ENCODE measurements around the gene CLECL1.
"Not testable (repeated sequence)": the region's sequence is repeated elsewhere in the genome, so short reads cannot be mapped to it uniquely, and the experiment has no call there.

CLECL1 gene

GRCh38 chr12:9719790-9720189 lies 13.1 kb downstream of the CLECL1 start:
- no peak for DNase-seq (ENCODE audit: low spot score)

GRCh38 chr12:9718968-9719367 lies 13.9 kb downstream of the CLECL1 start:
- DNase-seq (ENCODE audit: low spot score) = no peak

- DNase-seq (ENCODE audit: low spot score) = no peak
These were observed 15.6 kb downstream of the CLECL1 start for GRCh38 chr12:9717070-9717925.

- not testable (repeated sequence) for DNase-seq (ENCODE audit: low spot score)
These were observed 19.8 kb downstream of the CLECL1 start for GRCh38 chr12:9713032-9713558.

DNA sequence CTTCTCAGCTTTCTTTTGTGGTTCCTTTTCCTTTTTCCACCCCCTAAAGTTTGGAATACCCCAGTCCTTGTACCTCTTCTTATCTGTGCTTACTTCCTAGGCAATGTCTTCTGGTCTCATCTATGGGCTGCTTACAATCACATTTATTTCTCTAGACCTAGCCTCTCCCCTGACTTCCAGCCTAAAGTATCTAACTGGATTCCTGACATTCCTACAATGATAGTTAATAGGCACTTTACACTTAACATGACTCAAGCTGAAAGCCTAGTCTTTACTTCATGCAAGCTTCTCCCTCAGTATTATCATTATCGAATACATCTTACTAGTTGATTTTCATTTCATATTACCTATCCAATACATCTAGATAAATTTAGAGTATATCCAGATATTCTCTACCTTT lies 21.2 kb downstream of the CLECL1 start:
- no peak for DNase-seq (ENCODE audit: low spot score)

DNA sequence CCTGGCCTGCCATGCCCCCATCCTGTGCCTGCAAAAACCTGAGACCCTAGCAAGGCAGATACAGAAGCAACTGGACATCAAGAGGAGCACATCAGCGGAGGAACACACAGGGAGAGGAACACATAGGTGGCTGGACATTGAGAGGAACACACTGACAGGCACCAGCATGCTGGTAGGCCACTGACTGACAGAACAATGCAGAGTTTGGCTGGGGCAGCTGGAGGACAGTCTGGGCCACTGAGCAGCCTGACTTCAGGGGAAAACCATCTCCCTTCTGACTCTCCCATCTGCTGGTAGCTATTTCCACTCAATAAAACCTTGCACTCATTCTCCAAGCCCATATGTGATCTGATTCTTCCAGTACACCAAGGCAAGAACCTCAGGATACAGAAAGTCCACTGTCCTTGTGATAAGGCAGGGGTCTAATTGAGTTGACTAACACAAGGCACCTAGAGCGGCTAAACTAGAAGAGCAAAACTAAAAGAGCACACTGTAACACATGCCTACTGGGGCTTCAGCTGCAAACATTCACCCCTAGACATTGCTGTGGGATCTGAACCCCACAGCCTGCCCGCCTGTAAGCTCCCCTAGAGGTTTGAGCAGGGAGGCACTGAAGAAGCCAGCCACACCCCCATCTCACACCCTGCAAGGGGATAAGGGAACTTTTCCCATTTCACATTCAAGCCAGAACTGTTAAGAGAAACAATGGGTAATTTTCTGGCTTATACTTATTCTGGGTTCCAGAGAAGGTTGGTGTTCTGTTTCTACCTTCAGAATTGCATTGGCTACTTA lies 22.1 kb downstream of the CLECL1 start:
- DNase-seq (ENCODE audit: low spot score) = no peak

- DNase-seq (ENCODE audit: low spot score) = no peak
These were observed 24.0 kb downstream of the CLECL1 start for GRCh38 chr12:9708853-9709252.

DNA sequence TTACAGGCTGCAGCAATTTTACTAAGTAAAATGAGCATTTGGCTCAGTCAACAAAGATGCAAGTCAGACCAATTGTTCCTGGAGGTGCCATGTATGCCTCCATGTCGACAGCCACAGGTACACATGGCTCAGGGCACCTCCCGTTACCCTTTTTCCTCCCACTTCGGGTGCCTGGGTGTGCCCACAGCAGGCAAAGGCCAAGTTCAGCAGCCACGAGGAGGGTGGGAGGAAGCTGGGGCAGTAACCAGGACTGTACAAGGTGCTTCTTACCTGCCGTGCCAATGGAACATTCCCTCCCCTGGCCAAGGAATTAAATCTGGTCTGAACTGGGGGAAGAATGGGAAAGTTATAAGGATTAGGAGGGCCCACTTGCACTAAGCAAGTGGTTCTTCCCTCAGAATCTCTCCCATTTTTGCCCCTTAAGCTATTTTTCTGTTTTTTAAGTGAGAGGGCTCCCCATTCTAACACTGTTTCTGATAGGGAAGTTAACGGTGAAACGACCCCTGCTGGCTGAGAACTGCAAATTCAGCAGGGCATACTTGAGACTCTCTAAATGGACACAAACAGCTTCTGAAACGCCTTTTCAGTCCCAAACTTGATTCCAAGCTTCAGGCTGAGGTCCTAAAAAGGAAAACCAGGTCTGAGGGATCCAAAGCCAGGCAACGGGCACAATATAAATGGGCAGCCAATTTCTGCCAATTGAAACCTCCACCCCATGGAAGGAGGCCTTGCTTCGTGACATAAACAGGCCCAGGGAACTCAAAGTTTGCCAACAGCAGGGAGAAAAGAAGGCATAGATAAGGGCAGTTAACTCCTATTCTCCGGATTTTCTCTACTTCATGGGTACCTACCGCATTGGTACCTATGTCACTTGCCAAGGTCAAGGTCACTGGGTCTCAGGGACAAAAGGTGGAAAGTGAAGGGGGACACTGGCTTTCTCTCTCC lies 24.8 kb downstream of the CLECL1 start:
- peak; percentile 16 for DNase-seq (ENCODE audit: low spot score)

GRCh38 chr12:9707356-9707755 lies 25.5 kb downstream of the CLECL1 start:
- no peak for DNase-seq (ENCODE audit: low spot score)

DNA sequence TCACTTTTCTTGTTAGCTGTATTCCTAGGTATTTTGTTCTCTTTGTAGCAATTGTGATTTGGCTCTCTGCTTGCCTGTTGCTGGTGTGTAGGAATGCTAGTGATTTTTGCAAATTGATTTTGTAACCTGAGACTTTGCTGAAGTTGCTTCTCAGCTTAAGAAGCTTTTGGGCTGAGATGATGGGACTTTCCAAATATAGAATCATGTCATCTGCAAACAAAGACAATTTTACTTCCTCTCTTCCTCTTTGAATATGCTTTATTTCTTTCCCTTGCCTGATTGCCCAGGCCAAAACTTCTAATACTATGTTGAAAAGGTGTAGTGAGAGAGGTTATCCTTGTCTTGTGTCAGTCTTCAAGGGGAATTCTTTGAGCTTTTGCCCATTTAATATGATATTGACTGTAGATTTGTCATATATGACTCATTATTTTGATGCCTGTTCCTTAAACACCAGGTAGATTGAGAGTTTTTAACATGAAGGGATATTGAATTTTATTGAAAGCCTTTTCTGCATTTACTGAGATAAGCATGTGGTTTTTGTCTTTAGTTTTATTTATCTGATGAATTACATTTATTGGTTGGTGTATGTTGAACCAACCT lies 26.7 kb downstream of the CLECL1 start:
- DNase-seq (ENCODE audit: low spot score) = no peak

DNA sequence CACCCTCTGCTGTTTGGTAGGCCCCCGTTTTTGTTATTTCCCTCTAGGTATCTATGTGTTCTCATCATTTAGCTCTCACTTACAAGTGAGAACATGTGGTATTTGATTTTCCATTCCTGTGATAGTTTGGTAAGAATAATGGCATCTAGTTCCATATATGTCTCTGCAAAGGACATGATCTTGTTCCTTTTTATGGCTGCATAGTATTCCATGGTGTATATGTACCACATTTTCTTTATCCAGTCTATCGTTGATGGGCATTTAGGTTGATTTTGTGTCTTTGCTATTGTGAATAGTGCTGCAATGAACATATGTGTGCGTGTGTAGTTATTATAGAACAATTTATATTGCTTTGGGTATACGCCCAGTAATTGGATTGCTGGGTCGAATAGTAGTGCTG lies 28.3 kb downstream of the CLECL1 start:
- not testable (repeated sequence) for DNase-seq (ENCODE audit: low spot score)

DNA sequence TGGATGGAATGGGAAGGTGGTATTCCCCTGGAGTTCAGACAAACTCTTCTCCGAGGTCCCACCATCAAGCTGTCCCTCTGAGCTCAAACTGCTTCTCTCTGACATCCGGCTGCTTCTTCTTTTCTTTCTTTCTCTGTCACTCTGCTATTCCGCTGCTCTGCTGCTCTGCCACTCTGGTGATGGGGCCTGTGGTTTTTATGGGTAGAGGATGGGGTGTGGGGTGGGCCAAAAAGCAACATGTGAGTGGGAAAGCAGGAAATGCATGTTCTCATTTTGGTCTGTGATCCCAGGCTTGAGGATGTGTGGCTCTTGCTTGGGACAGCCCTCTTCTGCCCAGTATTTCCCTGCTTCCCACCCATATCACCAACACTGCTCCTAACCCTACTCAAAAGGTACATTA lies 30.6 kb downstream of the CLECL1 start:
- DNase-seq (ENCODE audit: low spot score) = no peak

GRCh38 chr12:9701380-9702154 lies 31.3 kb downstream of the CLECL1 start:
- no peak for DNase-seq (ENCODE audit: low spot score)

DNA sequence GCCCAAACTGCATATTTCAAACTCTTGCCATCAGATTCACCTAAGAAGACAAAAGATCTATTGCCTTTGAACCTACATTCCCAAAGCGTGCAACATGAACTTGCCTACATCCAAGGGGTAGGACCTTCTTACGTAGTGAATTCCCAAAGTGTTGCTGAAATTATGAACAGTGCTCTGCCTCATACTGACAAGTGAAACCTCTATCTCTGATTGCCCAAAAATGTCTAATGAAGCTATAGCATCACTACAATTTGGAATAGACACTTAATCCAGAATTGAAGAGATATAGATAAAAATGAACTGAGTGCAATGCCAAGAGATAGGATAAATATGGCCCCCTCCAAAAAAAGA lies 32.3 kb downstream of the CLECL1 start:
- no peak for DNase-seq (ENCODE audit: low spot score)

DNA sequence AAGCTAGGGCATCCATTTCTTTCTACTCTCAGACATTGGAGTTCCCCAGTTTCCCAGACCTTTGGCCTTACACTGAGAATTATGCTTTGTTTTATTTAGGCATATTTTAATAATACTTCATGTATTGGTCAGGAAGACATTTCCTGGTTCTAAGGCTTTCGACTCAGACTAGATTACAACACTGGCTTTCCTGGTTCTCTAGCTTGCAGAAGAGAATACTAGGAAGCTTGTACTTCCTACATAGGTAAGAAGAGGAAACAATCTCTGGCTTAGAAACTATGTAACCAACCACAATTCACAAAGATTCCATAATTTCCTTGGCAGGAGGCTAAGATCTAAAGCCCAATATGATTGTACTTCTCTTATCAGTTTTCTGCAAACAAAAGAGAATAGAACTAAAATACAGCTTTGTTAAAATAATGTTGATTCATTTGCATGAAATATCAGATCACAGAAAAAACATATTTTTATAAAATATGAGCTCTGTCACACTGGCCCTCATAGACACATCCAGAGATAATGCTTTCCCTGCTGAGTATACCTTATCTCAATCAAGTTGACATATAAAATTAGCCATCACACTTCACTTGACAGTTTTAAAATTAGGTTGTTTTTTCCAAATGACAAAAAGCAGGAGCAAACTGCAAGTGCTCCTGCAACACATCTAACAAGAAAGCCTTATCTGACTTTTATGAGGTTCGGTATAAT lies 32.8 kb downstream of the CLECL1 start:
- DNase-seq (ENCODE audit: low spot score) = no peak

DNA sequence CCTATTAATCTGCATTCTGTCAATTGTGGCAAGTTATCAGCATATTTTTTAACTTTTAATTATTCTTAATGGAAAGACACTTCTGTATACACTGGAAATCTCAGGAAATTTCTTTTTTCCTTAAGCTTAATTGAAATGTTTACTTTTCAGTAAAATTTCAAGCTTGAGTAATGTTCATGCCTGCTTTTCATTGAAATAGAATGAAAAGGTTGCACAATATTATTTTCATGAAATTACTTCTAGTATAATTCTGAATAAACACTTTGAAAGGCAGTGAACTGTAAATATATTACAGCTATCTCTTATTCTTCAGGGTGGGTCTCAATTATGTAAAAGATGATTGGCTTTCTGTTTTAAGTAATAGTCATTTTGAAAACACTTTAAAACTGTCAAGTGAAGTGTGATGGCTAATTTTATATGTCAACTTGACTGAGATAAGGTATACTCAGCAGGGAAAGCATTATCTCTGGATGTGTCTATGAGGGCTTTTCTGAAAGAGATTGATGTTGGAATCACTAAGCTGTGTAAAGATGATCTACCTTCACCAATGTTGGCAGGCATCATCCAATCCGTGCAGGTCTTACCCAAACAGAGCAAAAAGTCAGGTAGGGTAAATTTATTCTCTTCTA lies 33.5 kb downstream of the CLECL1 start:
- DNase-seq (ENCODE audit: low spot score) = no peak

DNA sequence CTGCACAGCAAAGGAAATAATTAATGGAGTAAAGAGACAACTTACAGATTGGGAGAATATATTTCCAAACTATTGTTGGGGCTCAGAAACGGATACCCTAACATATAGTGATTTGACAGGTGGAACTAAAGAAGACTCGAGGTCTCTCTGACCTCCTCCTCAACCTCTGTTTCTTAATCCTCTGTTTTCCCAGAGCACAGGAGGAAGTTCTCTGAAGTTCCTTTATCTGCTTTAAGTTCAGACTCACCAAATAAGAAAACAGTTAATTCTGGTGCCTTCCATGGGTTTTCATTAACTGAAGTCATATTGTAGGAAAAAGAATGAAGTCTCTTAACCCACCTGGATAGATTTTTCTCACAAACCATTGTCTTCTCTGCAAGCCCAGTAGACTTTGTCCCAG lies 34.2 kb downstream of the CLECL1 start:
- no peak for DNase-seq (ENCODE audit: low spot score)

DNA sequence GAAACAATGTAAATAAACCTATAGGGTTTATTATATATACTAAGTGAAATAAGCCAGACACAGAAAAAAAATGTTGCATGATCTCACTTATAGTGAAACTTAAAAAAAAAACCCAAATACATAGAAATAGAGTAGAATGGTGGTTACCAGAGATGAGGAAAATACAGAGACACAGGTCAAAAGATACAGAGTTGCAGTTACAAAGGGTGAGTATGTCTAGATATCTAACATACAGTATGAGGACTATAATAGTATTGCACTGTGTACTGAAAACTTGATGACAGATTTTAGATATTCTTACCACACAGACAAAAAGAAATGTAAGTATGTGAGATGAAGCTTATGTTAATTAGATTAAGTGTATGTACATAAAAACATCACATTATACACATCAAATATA lies 35.3 kb downstream of the CLECL1 start:
- no peak for DNase-seq (ENCODE audit: low spot score)

DNA sequence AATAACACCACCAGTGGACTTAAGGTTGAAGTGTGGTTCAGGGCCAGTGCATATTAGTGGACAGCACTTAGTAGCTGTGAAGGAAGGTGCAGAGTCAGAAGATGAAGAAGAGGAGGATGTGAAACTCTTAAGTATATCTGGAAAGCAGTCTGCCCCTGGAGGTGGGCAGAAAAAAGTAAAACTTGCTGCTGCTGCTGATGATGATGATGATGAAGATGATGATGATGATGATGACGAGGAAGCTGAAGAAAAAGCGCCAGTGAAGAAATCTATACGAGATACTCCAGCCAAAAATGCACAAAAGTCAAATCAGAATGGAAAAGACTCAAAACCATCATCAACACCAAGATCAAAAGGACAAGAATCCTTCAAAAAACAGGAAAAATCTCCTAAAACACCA lies 37.2 kb downstream of the CLECL1 start:
- not testable (repeated sequence) for DNase-seq (ENCODE audit: low spot score)

DNA sequence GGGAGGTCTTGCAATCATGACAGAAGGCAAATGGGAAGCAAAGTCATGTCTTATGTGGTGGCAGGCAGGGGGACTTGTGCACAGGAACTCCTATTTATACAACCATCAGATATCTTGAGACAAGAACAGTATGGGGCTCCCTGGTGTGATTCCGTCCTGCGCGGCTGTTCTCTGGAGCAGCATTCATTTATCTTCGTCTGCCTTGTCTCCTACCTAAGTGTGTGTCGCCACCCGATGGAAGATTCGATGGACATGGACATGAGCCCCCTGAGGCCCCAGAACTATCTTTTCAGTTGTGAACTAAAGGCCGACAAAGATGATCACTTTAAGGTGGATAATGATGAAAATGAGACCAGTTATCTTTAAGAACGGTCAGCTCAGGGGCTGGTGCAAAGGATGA lies 37.7 kb downstream of the CLECL1 start:
- DNase-seq (ENCODE audit: low spot score) = not testable (repeated sequence)
